IMR-90 (cell line): Measurements from ENCODE around the gene ABCC5. TPM values are rescaled to one million over a fixed set of nuclear protein-coding genes. Genes with fewer than 3 reads are reported as not detected.
"Not testable (repeated sequence)": the region's sequence is repeated elsewhere in the genome, so short reads cannot be mapped to it uniquely, and the experiment has no call there.

Source experiments
- ATAC-seq: fragments of 200-7000 bp; cut with Tn5 transposase; 2 replicates; pipeline ENCODE4 v1.9.1; 2020; ENCODE audit warnings: low read depth, mild to moderate bottlenecking, moderate library complexity
- BruUV-seq: library from RNA; stranded (reverse); fragments of 400-500 nt; replicated peaks from 2 replicates; lab custom pipeline; 2021; lab: Mats Ljungman, UMichigan
- CTCF ChIA-PET: fragments of 300-600 bp; formaldehyde crosslinking; extraction: SDS; loops from one replicate; lab custom pipeline; 2021; ENCODE audit warnings: antibody characterized with exemption; lab: Yijun Ruan, JAX
- POLR2A ChIA-PET: fragments of 300-600 bp; sonication (Branson Sonifier 250); formaldehyde crosslinking; loops from one replicate; lab custom pipeline; 2022; ENCODE audit warnings: antibody characterized with exemption; ENCODE audit not compliant: unreplicated experiment; lab: Charles Lee
- DNase-seq: peaks from one replicate; pipeline ENCODE4 v3.0.0; 2013
- H2AFZ ChIP-seq: replicated peaks from 2 replicates; pipeline ENCODE3; 2013; ENCODE audit warnings: low read length, mild to moderate bottlenecking; ENCODE audit not compliant: poor library complexity
- H2AK5ac ChIP-seq: 2 replicates; pipeline ENCODE4 v1.6.1; 2013; ENCODE audit warnings: low read depth, low read length, inconsistent platforms
- H2AK9ac ChIP-seq: replicated peaks from 2 replicates; pipeline ENCODE3; 2013; ENCODE audit warnings: mild to moderate bottlenecking, low read depth, low read length, moderate library complexity; ENCODE audit not compliant: poor library complexity
- H2BK120ac ChIP-seq: 2 replicates; pipeline ENCODE4 v1.6.1; 2013; ENCODE audit warnings: low read depth, low read length, inconsistent platforms
- H2BK15ac ChIP-seq: 3 replicates; pipeline ENCODE4 v1.6.1; 2013; ENCODE audit warnings: low read depth, low read length, inconsistent platforms
- H2BK20ac ChIP-seq: 2 replicates; pipeline ENCODE4 v1.6.1; 2013; ENCODE audit warnings: low read depth, mild to moderate bottlenecking, inconsistent platforms, low read length, moderate library complexity
- H2BK5ac ChIP-seq: 2 replicates; pipeline ENCODE4 v1.6.1; 2013; ENCODE audit warnings: mild to moderate bottlenecking, low read depth, low read length, inconsistent platforms; ENCODE audit not compliant: poor library complexity, severe bottlenecking
- H3K14ac ChIP-seq: replicated peaks from 2 replicates; pipeline ENCODE4 v1.6.1; 2013; ENCODE audit warnings: low read depth, low read length, inconsistent platforms
- H3K18ac ChIP-seq: 2 replicates; pipeline ENCODE4 v1.6.1; 2013; ENCODE audit warnings: low read depth, low read length, control low read depth
- H3K23ac ChIP-seq: 2 replicates; pipeline ENCODE4 v1.6.1; 2013; ENCODE audit warnings: low read depth, low read length, inconsistent platforms
- H3K27ac ChIP-seq: 2 replicates; pipeline ENCODE4 v1.5.1; 2013; ENCODE audit warnings: mild to moderate bottlenecking, control low read depth, low read length; ENCODE audit not compliant: insufficient read depth
- H3K27me3 ChIP-seq: 2 replicates; pipeline ENCODE4 v1.6.1; 2013; ENCODE audit warnings: low read length; ENCODE audit not compliant: control insufficient read depth, insufficient read depth
- H3K36me3 ChIP-seq: 2 replicates; pipeline ENCODE4 v1.6.1; 2013; ENCODE audit warnings: low read length, mixed read lengths; ENCODE audit not compliant: control insufficient read depth, insufficient read depth
- H3K4ac ChIP-seq: 2 replicates; pipeline ENCODE4 v1.6.1; 2013; ENCODE audit warnings: low read depth, low read length, inconsistent platforms
- H3K4me1 ChIP-seq: 2 replicates; pipeline ENCODE4 v1.6.1; 2013; ENCODE audit warnings: low read length, mixed read lengths; ENCODE audit not compliant: control insufficient read depth, insufficient read depth
- H3K4me2 ChIP-seq: 2 replicates; pipeline ENCODE4 v1.6.1; 2013; ENCODE audit warnings: low read depth, mild to moderate bottlenecking, control low read depth, low read length, moderate library complexity
- H3K4me3 ChIP-seq: 2 replicates; pipeline ENCODE4 v1.5.1; 2013; ENCODE audit warnings: low read depth, mild to moderate bottlenecking, control low read depth, low read length, moderate library complexity; ENCODE audit not compliant: insufficient read depth
- H3K56ac ChIP-seq: 2 replicates; pipeline ENCODE4 v1.6.1; 2013; ENCODE audit warnings: low read length, inconsistent platforms; ENCODE audit not compliant: insufficient read depth; ENCODE audit errors: extremely low read depth
- H3K79me1 ChIP-seq, 2 experiments: 2 replicates each; pipeline ENCODE4 v1.6.1; 2013; ENCODE audit warnings: low read length in 2 of 2, inconsistent platforms in 1 of 2, low read depth in 1 of 2
- H3K9ac ChIP-seq: 2 replicates; pipeline ENCODE4 v1.6.1; 2013; ENCODE audit warnings: low read depth, low read length, control low read depth
- H3K9me1 ChIP-seq: 2 replicates; pipeline ENCODE4 v1.6.1; 2013; ENCODE audit warnings: low read length, inconsistent platforms; ENCODE audit not compliant: insufficient read depth
- H3K9me3 ChIP-seq: 2 replicates; pipeline ENCODE4 v1.6.1; 2013; ENCODE audit warnings: low read length; ENCODE audit not compliant: control insufficient read depth, insufficient read depth
- H4K20me1 ChIP-seq: 2 replicates; pipeline ENCODE4 v1.6.1; 2013; ENCODE audit warnings: low read length, inconsistent platforms; ENCODE audit not compliant: insufficient read depth
- H4K5ac ChIP-seq: 2 replicates; pipeline ENCODE4 v1.6.1; 2013; ENCODE audit warnings: mild to moderate bottlenecking, low read depth, low read length, control low read depth
- H4K8ac ChIP-seq, 2 experiments: 2 replicates each; pipeline ENCODE4 v1.6.1; 2013; ENCODE audit warnings: low read depth in 2 of 2, low read length in 2 of 2, control low read depth in 1 of 2, inconsistent platforms in 1 of 2
- H4K91ac ChIP-seq: 2 replicates; pipeline ENCODE4 v1.6.1; 2013; ENCODE audit warnings: low read depth, low read length, inconsistent platforms; ENCODE audit not compliant: insufficient read depth
- WGBS, 2 experiments: methylation state at CpG; one replicate each; pipeline versions ENCODE4 v1.1.5 to v1.1.7; 2013; ENCODE audit warnings: missing lambda C conversion rate in 2 of 2; ENCODE audit not compliant: insufficient read length in 1 of 2; ENCODE audit errors: extremely low coverage in 2 of 2; 5-methylcytosine and 5-hydroxymethylcytosine counted together
- dilution Hi-C: fragments of 300-500 bp; cut with HindIII; formaldehyde crosslinking; loops from one replicate; pipeline ENCODE4 v1.14.3; 2018; ENCODE audit warnings: low sequenced_read_pairs; ENCODE audit not compliant: unreplicated experiment
- in situ Hi-C: fragments of 300-500 bp; cut with MboI; formaldehyde crosslinking; loops from 3 replicates; pipeline ENCODE4 v1.14.3; 2019; ENCODE audit warnings: low sequenced_read_pairs, inconsistent platforms, mixed read lengths
- intact Hi-C: fragments of 100-400 bp; cut with micrococcal nuclease; formaldehyde crosslinking; loops from 2 replicates; pipeline ENCODE4 v1.10.0; 2022
- polyA plus RNA-seq, 3 experiments: library from polyadenylated mRNA; depleted of rRNA; stranded (reverse); fragments of >200 nt; gene quantifications; 2 replicates each; pipeline ENCODE4 v1.2.3, GENCODE V29; 2012; ENCODE audit warnings: low replicate concordance in 1 of 3
- total RNA-seq: library from RNA; depleted of rRNA; stranded (reverse); fragments of >200 nt; gene quantifications from 2 replicates; pipeline ENCODE4 v1.2.3, GENCODE V29; 2012

ABCC5 gene
- total and polyA plus RNA-seq, 2 of the 4 experiments (the other 2 are of a cell fraction) = 8.4 to 17.7 TPM

DNA sequence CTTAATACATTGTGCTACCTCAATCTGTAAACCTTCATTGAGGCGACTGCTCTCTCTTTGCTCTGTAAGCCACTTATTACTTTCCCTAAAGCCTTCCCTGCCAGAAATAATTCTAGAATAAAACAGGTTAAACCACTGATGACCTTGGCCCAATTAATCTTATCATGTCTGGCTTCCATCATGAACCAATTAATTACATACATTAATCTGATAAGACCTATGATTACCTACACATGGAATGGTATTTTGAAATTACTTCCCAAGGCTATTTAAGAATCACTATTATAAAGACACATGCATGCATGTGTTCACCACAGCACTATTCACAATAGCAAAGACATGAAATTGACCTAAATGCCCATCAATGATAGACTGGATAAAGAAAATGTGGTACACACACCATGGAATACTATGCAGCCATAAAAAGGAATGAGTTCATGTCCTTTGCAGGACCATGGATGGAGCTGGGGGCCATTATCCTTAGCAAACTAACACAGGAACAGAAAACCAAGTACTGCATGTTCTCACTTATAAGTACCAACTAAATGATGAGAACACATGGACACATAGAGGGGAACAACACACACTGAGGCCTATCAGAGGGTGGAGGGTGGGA, 10.7 kb upstream of the ABCC5 start:
- H3K18ac ChIP-seq, H4K20me1 ChIP-seq, H2BK120ac ChIP-seq, H2BK15ac ChIP-seq, H3K4me2 ChIP-seq, H4K5ac ChIP-seq, POLR2A ChIA-PET, DNase-seq, H3K27ac ChIP-seq, H2AK9ac ChIP-seq, H2AFZ ChIP-seq, H3K4me1 ChIP-seq, H3K4ac ChIP-seq, H4K8ac ChIP-seq, H3K79me1 ChIP-seq, ATAC-seq, H4K91ac ChIP-seq, H3K23ac ChIP-seq, H3K14ac ChIP-seq, H3K4me3 ChIP-seq, H3K9me1 ChIP-seq, H3K36me3 ChIP-seq, BruUV-seq, H3K9me3 ChIP-seq, H3K56ac ChIP-seq, in situ Hi-C loops, H2AK5ac ChIP-seq, H3K9ac ChIP-seq, H2BK5ac ChIP-seq, H2BK20ac ChIP-seq, intact Hi-C loops, dilution Hi-C loops: not testable (repeated sequence)
- CTCF ChIA-PET = interaction anchor here (0.6 kb wide), 1 partner anchor 7 kb away, joined by 5 read pairs; no protein-coding TSS in a partner anchor
- peaks cover 12% of the 10 kb centered on the region for H3K27me3 ChIP-seq
- WGBS, 2 experiments = no CpG with 5 or more reads among the region's 1 CpG

DNA sequence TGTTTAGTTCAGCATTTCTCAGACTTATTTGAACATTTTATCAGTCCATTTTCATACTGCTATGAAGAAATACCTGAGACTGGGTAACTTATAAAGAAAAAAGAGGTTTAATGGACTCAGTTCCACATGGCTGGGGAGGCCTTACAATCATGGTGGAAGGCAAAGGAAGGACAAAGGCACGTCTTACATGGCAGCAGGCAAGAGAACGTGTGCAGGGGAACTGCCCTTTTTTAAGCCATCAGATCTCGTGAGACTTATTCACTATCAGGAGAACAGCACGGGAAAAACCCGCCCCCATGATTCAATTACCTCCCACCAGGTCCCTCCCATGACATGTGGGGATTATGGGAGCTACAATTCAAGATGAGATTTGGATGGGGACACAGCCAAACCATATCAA, 7.6 kb upstream of the ABCC5 start:
- in situ Hi-C loops, H4K8ac ChIP-seq, H3K14ac ChIP-seq, H3K18ac ChIP-seq, H3K9ac ChIP-seq, H3K4me1 ChIP-seq, H2AFZ ChIP-seq, dilution Hi-C loops, H2AK5ac ChIP-seq, H3K56ac ChIP-seq, DNase-seq, CTCF ChIA-PET, H3K4ac ChIP-seq, H2BK5ac ChIP-seq, H3K4me3 ChIP-seq, H3K79me1 ChIP-seq, H4K20me1 ChIP-seq, H2AK9ac ChIP-seq, H2BK120ac ChIP-seq, H4K91ac ChIP-seq, H3K9me1 ChIP-seq, POLR2A ChIA-PET, H2BK20ac ChIP-seq, BruUV-seq, H3K23ac ChIP-seq, intact Hi-C loops, H4K5ac ChIP-seq, H3K9me3 ChIP-seq, H3K4me2 ChIP-seq, H2BK15ac ChIP-seq, ATAC-seq, H3K36me3 ChIP-seq, H3K27ac ChIP-seq: not testable (repeated sequence)
- WGBS, 2 experiments = no CpG with 5 or more reads among the region's 5 CpGs
- peaks cover 12% of the 10 kb centered on the region for H3K27me3 ChIP-seq
